Endothelial cell (in vitro differentiated cells): ENCODE measurements around the gene CTNNB1. TPM values are rescaled to one million over a fixed set of nuclear protein-coding genes. Genes with fewer than 3 reads are reported as not detected.

Experiments used
- DNase-seq: peaks from one replicate; pipeline ENCODE4 v3.0.0; 2021; ENCODE audit warnings: low spot score
- H3K27ac Mint-ChIP-seq: one replicate; pipeline ENCODE4 v1.8.0; 2021; ENCODE audit warnings: mixed read lengths, inconsistent platforms; ENCODE audit not compliant: unreplicated experiment
- H3K27me3 Mint-ChIP-seq: one replicate; pipeline ENCODE4 v1.8.0; 2021; ENCODE audit warnings: mild to moderate bottlenecking, moderate library complexity, mixed read lengths, inconsistent platforms; ENCODE audit not compliant: unreplicated experiment
- H3K36me3 Mint-ChIP-seq: one replicate; pipeline ENCODE4 v1.8.0; 2021; ENCODE audit warnings: mild to moderate bottlenecking, low read depth, mixed read lengths, inconsistent platforms; ENCODE audit not compliant: unreplicated experiment
- H3K4me1 Mint-ChIP-seq: one replicate; pipeline ENCODE4 v1.8.0; 2021; ENCODE audit warnings: mild to moderate bottlenecking, mixed read lengths, inconsistent platforms; ENCODE audit not compliant: unreplicated experiment
- H3K4me3 Mint-ChIP-seq: one replicate; pipeline ENCODE4 v1.8.0; 2021; ENCODE audit warnings: mild to moderate bottlenecking, mixed read lengths, inconsistent platforms; ENCODE audit not compliant: unreplicated experiment
- H3K9me3 Mint-ChIP-seq: one replicate; pipeline ENCODE4 v1.8.0; 2021; ENCODE audit warnings: mixed read lengths, inconsistent platforms; ENCODE audit not compliant: unreplicated experiment
- CTCF ChIP-seq: fragments of 200-600 bp; sonication (generic); IDR thresholded peaks from one replicate; pipeline ENCODE4 v1.5.0; 2021; ENCODE audit warnings: antibody characterized with exemption; ENCODE audit not compliant: unreplicated experiment
- total RNA-seq: library from RNA; stranded (reverse); fragmentation: NEBNext Ultra II Directional; extraction: Animal tissue kit (Norgen Biotek cat#: 25700); gene quantifications from one replicate; pipeline ENCODE4 v1.2.1, GENCODE V29; 2021; ENCODE audit not compliant: unreplicated experiment

Gene CTNNB1
- total RNA-seq, 1 donor from 2014 or later = 1,051 TPM

GRCh38 chr3:41212088-41212487 lies 12.8 kb downstream of the CTNNB1 start:
- no peak for DNase-seq
- H3K4me1 Mint-ChIP-seq = peaks cover 66% of the 10 kb centered on the region
- H3K27me3 Mint-ChIP-seq = peaks cover 7% of the 10 kb centered on the region
- no peaks in the 10 kb centered on the region for H3K9me3 Mint-ChIP-seq
- H3K4me3 Mint-ChIP-seq = no peak overlapping the region
- TF ChIP-seq CTCF = no peak
- H3K27ac Mint-ChIP-seq = no peak overlapping the region
- peaks cover 6% of the 10 kb centered on the region for H3K36me3 Mint-ChIP-seq

- no peak for DNase-seq
- no peaks in the 10 kb centered on the region for H3K9me3 Mint-ChIP-seq
- H3K4me1 Mint-ChIP-seq = peaks cover 52% of the 10 kb centered on the region
- H3K27ac Mint-ChIP-seq = no peak overlapping the region
- H3K36me3 Mint-ChIP-seq = peaks cover 6% of the 10 kb centered on the region
- H3K4me3 Mint-ChIP-seq = no peak overlapping the region
- H3K27me3 Mint-ChIP-seq = peaks cover 3% of the 10 kb centered on the region
- no peak for TF ChIP-seq CTCF
Measured at GRCh38 chr3:41213588-41213987, 14.3 kb downstream of the CTNNB1 start.

GRCh38 chr3:41216422-41216821 lies 17.1 kb downstream of the CTNNB1 start:
- Mint-ChIP-seq H3K4me1 (peaks cover 60% of the 10 kb centered on the region), H3K9me3 (no peaks in the 10 kb centered on the region), H3K36me3 (no peaks in the 10 kb centered on the region), H3K27ac (no peak overlapping the region), H3K27me3 (peaks cover 3% of the 10 kb centered on the region), H3K4me3 (no peak overlapping the region)
- TF ChIP-seq CTCF = no peak
- no peak for DNase-seq

GRCh38 chr3:41216993-41217392 lies 17.7 kb downstream of the CTNNB1 start:
- Mint-ChIP-seq H3K27ac (peak overlapping the region; percentile 49), H3K4me1 (peaks cover 60% of the 10 kb centered on the region), H3K4me3 (no peak overlapping the region), H3K36me3 (no peaks in the 10 kb centered on the region), H3K9me3 (no peaks in the 10 kb centered on the region), H3K27me3 (peaks cover 3% of the 10 kb centered on the region)
- DNase-seq = no peak
- TF ChIP-seq CTCF = no peak

GRCh38 chr3:41219424-41219823 lies 20.1 kb downstream of the CTNNB1 start:
- H3K4me1 Mint-ChIP-seq = peaks cover 44% of the 10 kb centered on the region
- peaks cover 3% of the 10 kb centered on the region for H3K27me3 Mint-ChIP-seq
- no peak overlapping the region for H3K27ac Mint-ChIP-seq
- no peak for TF ChIP-seq CTCF
- H3K36me3 Mint-ChIP-seq = peaks cover 5% of the 10 kb centered on the region
- no peaks in the 10 kb centered on the region for H3K9me3 Mint-ChIP-seq
- H3K4me3 Mint-ChIP-seq = no peak overlapping the region
- no peak for DNase-seq
